Esophagus muscularis mucosa (tissue), 4 donors: ENCODE results near the gene CLK3.

Experiments used
- EP300 ChIP-seq: sonication (generic); formaldehyde crosslinking; IDR thresholded peaks from one replicate; pipeline ENCODE4 v1.6.1; 2017; ENCODE audit warnings: antibody characterized with exemption
- POLR2AphosphoS5 ChIP-seq, 2 donors: sonication (generic); formaldehyde crosslinking; IDR thresholded peaks; one replicate each; pipeline ENCODE4 v1.6.1; 2017; ENCODE audit warnings: antibody characterized with exemption in 2 of 2
- TF ChIP-seq, protein P1 (sequence below), 3 experiments: fragments of 200-600 bp in 2 of 3; fragments of 450-650 bp in 1 of 3; sonication (generic) in 2 of 3; IDR thresholded peaks; one replicate each; pipeline ENCODE4 v1.5.1; 2017 to 2019; ENCODE audit warnings: antibody characterized with exemption in 3 of 3, mild to moderate bottlenecking in 2 of 3, moderate library complexity in 1 of 3

DNA sequence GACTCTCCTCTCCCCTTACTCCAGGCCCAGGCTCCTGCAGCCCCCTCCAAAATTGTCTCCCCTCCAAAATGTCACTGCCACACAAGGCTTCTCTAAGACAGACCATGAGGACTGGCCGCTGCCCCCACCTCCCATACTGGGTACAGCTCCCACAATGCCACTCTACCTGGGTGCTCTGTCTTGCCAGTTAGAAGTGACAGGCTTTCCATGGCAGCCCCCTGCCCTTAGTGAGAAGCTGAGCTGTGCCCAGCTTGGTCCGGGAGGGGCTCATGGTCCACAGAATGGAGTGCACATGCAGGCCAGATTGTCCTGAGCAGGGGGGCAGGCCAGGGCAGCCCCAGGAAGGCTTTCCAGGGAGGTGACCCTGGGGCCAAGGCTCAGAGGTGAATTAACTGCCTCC is 3.0 kb upstream of the CLK3 start:
- TF ChIP-seq, protein P1, sequence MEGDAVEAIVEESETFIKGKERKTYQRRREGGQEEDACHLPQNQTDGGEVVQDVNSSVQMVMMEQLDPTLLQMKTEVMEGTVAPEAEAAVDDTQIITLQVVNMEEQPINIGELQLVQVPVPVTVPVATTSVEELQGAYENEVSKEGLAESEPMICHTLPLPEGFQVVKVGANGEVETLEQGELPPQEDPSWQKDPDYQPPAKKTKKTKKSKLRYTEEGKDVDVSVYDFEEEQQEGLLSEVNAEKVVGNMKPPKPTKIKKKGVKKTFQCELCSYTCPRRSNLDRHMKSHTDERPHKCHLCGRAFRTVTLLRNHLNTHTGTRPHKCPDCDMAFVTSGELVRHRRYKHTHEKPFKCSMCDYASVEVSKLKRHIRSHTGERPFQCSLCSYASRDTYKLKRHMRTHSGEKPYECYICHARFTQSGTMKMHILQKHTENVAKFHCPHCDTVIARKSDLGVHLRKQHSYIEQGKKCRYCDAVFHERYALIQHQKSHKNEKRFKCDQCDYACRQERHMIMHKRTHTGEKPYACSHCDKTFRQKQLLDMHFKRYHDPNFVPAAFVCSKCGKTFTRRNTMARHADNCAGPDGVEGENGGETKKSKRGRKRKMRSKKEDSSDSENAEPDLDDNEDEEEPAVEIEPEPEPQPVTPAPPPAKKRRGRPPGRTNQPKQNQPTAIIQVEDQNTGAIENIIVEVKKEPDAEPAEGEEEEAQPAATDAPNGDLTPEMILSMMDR (IDR thresholded peaks at IDR 0.05), result no peak
- TF ChIP-seq POLR2AphosphoS5 (IDR thresholded peaks at IDR 0.05) (no peak), EP300 (no peak)
